Left ventricle myocardium inferior (tissue), 1 donor: Measurements from ENCODE around the gene OR2J1. TPM values are rescaled to one million over a fixed set of nuclear protein-coding genes. Genes with fewer than 3 reads are reported as not detected.
"Not testable (repeated sequence)": the region's sequence is repeated elsewhere in the genome, so short reads cannot be mapped to it uniquely, and the experiment has no call there.

Experiments
- DNase-seq: peaks from one replicate; pipeline ENCODE4 v3.0.0-alpha.2; 2020
- H3K27ac ChIP-seq: fragments of 200-600 bp; replicated peaks from 2 replicates; pipeline ENCODE4 v1.8.0; 2021
- H3K27me3 ChIP-seq: fragments of 200-600 bp; 2 replicates; pipeline ENCODE4 v1.8.0; 2021; ENCODE audit warnings: low read depth
- H3K36me3 ChIP-seq: fragments of 200-600 bp; 2 replicates; pipeline ENCODE4 v1.8.0; 2021
- H3K4me1 ChIP-seq: fragments of 200-600 bp; 2 replicates; pipeline ENCODE4 v1.8.0; 2021
- H3K4me3 ChIP-seq: fragments of 200-600 bp; 2 replicates; pipeline ENCODE4 v1.8.0; 2021; ENCODE audit warnings: mild to moderate bottlenecking, moderate library complexity
- H3K9me3 ChIP-seq: fragments of 200-600 bp; replicated peaks from 2 replicates; pipeline ENCODE4 v1.8.0; 2021
- intact Hi-C: fragments of 100-400 bp; cut with micrococcal nuclease; formaldehyde crosslinking; loops from one replicate; pipeline ENCODE4 v1.11.0; 2022
- total RNA-seq: library from RNA; stranded (reverse); fragmentation: NEBNext Ultra II Directional; extraction: Animal tissue kit (Norgen Biotek cat#: 25700); gene quantifications from one replicate; pipeline ENCODE4 v1.2.1, GENCODE V29; 2021
- TF ChIP-seq, protein P1 (sequence below): fragments of 200-600 bp; IDR thresholded peaks from 2 replicates; pipeline ENCODE4 v1.8.0; 2021; ENCODE audit warnings: antibody characterized with exemption, mild to moderate bottlenecking, borderline replicate concordance
- donor health status: DM: no; HTN: yes; CAD: no; lungs with severe emphysema.

OR2J1 gene
- total RNA-seq, 1 donor from 2014 or later, result not detected

- Histone ChIP-seq H3K4me1 (no peaks in the 10 kb centered on the region), H3K4me3 (no peak overlapping the region), H3K9me3 (peaks cover 18% of the 10 kb centered on the region), H3K36me3 (no peaks in the 10 kb centered on the region), H3K27me3 (no peaks in the 10 kb centered on the region), H3K27ac (no peak overlapping the region)
- TF ChIP-seq, protein P1, sequence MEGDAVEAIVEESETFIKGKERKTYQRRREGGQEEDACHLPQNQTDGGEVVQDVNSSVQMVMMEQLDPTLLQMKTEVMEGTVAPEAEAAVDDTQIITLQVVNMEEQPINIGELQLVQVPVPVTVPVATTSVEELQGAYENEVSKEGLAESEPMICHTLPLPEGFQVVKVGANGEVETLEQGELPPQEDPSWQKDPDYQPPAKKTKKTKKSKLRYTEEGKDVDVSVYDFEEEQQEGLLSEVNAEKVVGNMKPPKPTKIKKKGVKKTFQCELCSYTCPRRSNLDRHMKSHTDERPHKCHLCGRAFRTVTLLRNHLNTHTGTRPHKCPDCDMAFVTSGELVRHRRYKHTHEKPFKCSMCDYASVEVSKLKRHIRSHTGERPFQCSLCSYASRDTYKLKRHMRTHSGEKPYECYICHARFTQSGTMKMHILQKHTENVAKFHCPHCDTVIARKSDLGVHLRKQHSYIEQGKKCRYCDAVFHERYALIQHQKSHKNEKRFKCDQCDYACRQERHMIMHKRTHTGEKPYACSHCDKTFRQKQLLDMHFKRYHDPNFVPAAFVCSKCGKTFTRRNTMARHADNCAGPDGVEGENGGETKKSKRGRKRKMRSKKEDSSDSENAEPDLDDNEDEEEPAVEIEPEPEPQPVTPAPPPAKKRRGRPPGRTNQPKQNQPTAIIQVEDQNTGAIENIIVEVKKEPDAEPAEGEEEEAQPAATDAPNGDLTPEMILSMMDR, result no peak
- no peak for DNase-seq
- intact Hi-C loops, result no loop called here
Observed at GRCh38 chr6:29142309-29142708, 43.0 kb downstream of the OR2J1 start.

GRCh38 chr6:29146179-29146578 is 46.9 kb downstream of the OR2J1 start:
- Histone ChIP-seq H3K4me3 (no peak overlapping the region), H3K27ac (no peak overlapping the region), H3K4me1 (no peaks in the 10 kb centered on the region), H3K9me3 (peaks cover 46% of the 10 kb centered on the region), H3K36me3 (no peaks in the 10 kb centered on the region), H3K27me3 (no peaks in the 10 kb centered on the region)
- intact Hi-C loops, result no loop called here
- TF ChIP-seq, protein P1, result no peak
- DNase-seq, result no peak

- DNase-seq, result no peak
- intact Hi-C loops, result no loop called here
- Histone ChIP-seq H3K9me3 (peaks cover 46% of the 10 kb centered on the region), H3K36me3 (no peaks in the 10 kb centered on the region), H3K27ac (no peak overlapping the region), H3K27me3 (no peaks in the 10 kb centered on the region), H3K4me3 (no peak overlapping the region), H3K4me1 (no peaks in the 10 kb centered on the region)
- TF ChIP-seq, protein P1, result no peak
Observed at GRCh38 chr6:29147074-29147473, 47.8 kb downstream of the OR2J1 start.

DNA sequence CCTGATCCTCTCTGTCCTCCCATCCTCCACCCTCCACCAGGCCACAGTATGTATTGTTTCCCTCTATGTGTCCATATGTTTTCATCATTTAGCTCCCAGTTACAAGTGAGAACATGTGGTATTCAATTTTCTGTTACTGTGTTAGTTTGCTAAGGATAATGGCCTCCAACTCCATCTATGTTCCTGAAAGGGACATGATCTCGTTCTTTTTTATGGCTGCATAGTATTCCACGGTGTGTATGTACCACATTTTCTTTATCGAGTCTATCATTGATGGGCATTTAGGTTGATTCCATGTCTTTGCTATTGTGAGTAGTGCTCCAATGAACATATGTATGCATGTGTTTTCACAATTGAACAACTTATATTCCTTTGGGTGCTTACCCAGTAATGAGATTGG is 50.2 kb downstream of the OR2J1 start:
- H3K27me3 ChIP-seq, H3K4me1 ChIP-seq, H3K4me3 ChIP-seq, DNase-seq, H3K27ac ChIP-seq, intact Hi-C loops, H3K36me3 ChIP-seq: not testable (repeated sequence)
- peaks cover 28% of the 10 kb centered on the region for H3K9me3 ChIP-seq

Other genes with a start within 250 kb of the OR2J1 start
- 17.8 TPM for gene TRIM27, start 175.5 kb upstream of the OR2J1 start, total RNA-seq
- 0.36 TPM for gene ZNF311, start 94.2 kb upstream of the OR2J1 start, total RNA-seq
- not detected for gene OR2W1, start 54.3 kb upstream of the OR2J1 start, total RNA-seq
- not detected for gene OR2B3, start 12.2 kb upstream of the OR2J1 start, total RNA-seq
- not detected for gene OR2J3, start 8.6 kb downstream of the OR2J1 start, total RNA-seq
- gene OR2J2, start 71.4 kb downstream of the OR2J1 start, total RNA-seq, result not detected
- not detected for gene OR14J1, start 202.2 kb downstream of the OR2J1 start, total RNA-seq